H9 (cell line): ENCODE results near the gene DOCK2. TPM values are rescaled to one million over a fixed set of nuclear protein-coding genes. Genes with fewer than 3 reads are reported as not detected.

Experiments used
- DNase-seq: peaks from one replicate; pipeline ENCODE4 v3.0.0-alpha.2; 2017
- H2AFZ ChIP-seq: one replicate; pipeline ENCODE4 v1.6.1; 2013; ENCODE audit warnings: mild to moderate bottlenecking, low read length, control low read depth, moderate library complexity
- H2AK5ac ChIP-seq: 2 replicates; pipeline ENCODE4 v1.6.1; 2013; ENCODE audit warnings: low read length, control low read depth, mixed read lengths; ENCODE audit not compliant: insufficient read length
- H2BK120ac ChIP-seq: one replicate; pipeline ENCODE4 v1.6.1; 2013; ENCODE audit warnings: low read depth, mild to moderate bottlenecking, low read length, control low read depth, inconsistent platforms; ENCODE audit not compliant: poor library complexity, severe bottlenecking
- H2BK12ac ChIP-seq: 2 replicates; pipeline ENCODE4 v1.6.1; 2013; ENCODE audit warnings: low read length, control low read depth, mixed read lengths, low read depth; ENCODE audit not compliant: insufficient read length
- H2BK15ac ChIP-seq: 2 replicates; pipeline ENCODE4 v1.6.1; 2013; ENCODE audit warnings: low read depth, low read length, control low read depth
- H2BK20ac ChIP-seq: one replicate; pipeline ENCODE4 v1.6.1; 2013; ENCODE audit warnings: low read depth, mild to moderate bottlenecking, low read length, control low read depth, inconsistent platforms; ENCODE audit not compliant: poor library complexity, severe bottlenecking
- H2BK5ac ChIP-seq: 2 replicates; pipeline ENCODE4 v1.6.1; 2013; ENCODE audit warnings: low read length, control low read depth, mixed read lengths; ENCODE audit not compliant: insufficient read length
- H3K14ac ChIP-seq: 2 replicates; pipeline ENCODE4 v1.6.1; 2013; ENCODE audit warnings: low read length, control low read depth; ENCODE audit not compliant: insufficient read depth
- H3K18ac ChIP-seq: 2 replicates; pipeline ENCODE4 v1.6.1; 2013; ENCODE audit warnings: low read depth, mild to moderate bottlenecking, mixed read lengths, low read length, control low read depth; ENCODE audit not compliant: insufficient read length
- H3K23ac ChIP-seq: 2 replicates; pipeline ENCODE4 v1.6.1; 2013; ENCODE audit warnings: low read length, control low read depth, mixed read lengths, low read depth; ENCODE audit not compliant: insufficient read length
- H3K23me2 ChIP-seq: 2 replicates; pipeline ENCODE4 v1.6.1; 2013; ENCODE audit warnings: low read depth, mild to moderate bottlenecking, mixed read lengths, low read length, control low read depth; ENCODE audit not compliant: insufficient read length, poor library complexity, severe bottlenecking
- H3K27ac ChIP-seq: 2 replicates; pipeline ENCODE4 v1.5.1; 2013; ENCODE audit warnings: low read length, control low read depth, mixed read lengths, low read depth; ENCODE audit not compliant: insufficient read length
- H3K27me3 ChIP-seq: 2 replicates; pipeline ENCODE4 v1.6.1; 2013; ENCODE audit warnings: low read length, control low read depth, inconsistent platforms; ENCODE audit not compliant: insufficient read depth
- H3K4ac ChIP-seq: 2 replicates; pipeline ENCODE4 v1.6.1; 2013; ENCODE audit warnings: low read depth, mild to moderate bottlenecking, control low read depth, inconsistent platforms, low read length, moderate library complexity
- H3K4me1 ChIP-seq: 2 replicates; pipeline ENCODE4 v1.6.1; 2013; ENCODE audit warnings: low read length, control low read depth, inconsistent platforms; ENCODE audit not compliant: insufficient read depth
- H3K4me2 ChIP-seq: 2 replicates; pipeline ENCODE4 v1.6.1; 2013; ENCODE audit warnings: low read length, control low read depth, mixed read lengths; ENCODE audit not compliant: insufficient read length, insufficient read depth
- H3K56ac ChIP-seq: 2 replicates; pipeline ENCODE4 v1.6.1; 2013; ENCODE audit warnings: low read depth, mild to moderate bottlenecking, mixed read lengths, low read length, control low read depth; ENCODE audit not compliant: insufficient read length
- H3K79me1 ChIP-seq: 2 replicates; pipeline ENCODE4 v1.6.1; 2013; ENCODE audit warnings: low read depth, mild to moderate bottlenecking, moderate library complexity, low read length, control low read depth, inconsistent platforms; ENCODE audit not compliant: insufficient read depth, poor library complexity, severe bottlenecking
- H3K79me2 ChIP-seq: 2 replicates; pipeline ENCODE4 v1.6.1; 2013; ENCODE audit warnings: low read length, control low read depth, inconsistent platforms; ENCODE audit not compliant: insufficient read depth
- H3K9ac ChIP-seq: 2 replicates; pipeline ENCODE4 v1.6.1; 2013; ENCODE audit warnings: low read length, control low read depth, mixed read lengths; ENCODE audit not compliant: insufficient read length; ENCODE audit errors: extremely low read depth
- H3K9me3 ChIP-seq: one replicate; pipeline ENCODE4 v1.6.1; 2013; ENCODE audit warnings: low read depth, low read length, inconsistent platforms; ENCODE audit not compliant: control insufficient read depth
- H3T11ph ChIP-seq: one replicate; pipeline ENCODE4 v1.6.1; 2013; ENCODE audit warnings: mild to moderate bottlenecking, low read length, control low read depth, inconsistent platforms
- H4K20me1 ChIP-seq: one replicate; pipeline ENCODE4 v1.6.1; 2013; ENCODE audit not compliant: control insufficient read depth, insufficient read length, insufficient read depth
- H4K5ac ChIP-seq: 2 replicates; pipeline ENCODE4 v1.6.1; 2013; ENCODE audit warnings: low read depth, mild to moderate bottlenecking, mixed read lengths, low read length, control low read depth; ENCODE audit not compliant: insufficient read length
- H4K8ac ChIP-seq: replicated peaks from 2 replicates; pipeline ENCODE4 v1.6.1; 2013; ENCODE audit warnings: low read length, control low read depth, mixed read lengths, low read depth; ENCODE audit not compliant: insufficient read length
- H4K91ac ChIP-seq: 2 replicates; pipeline ENCODE4 v1.6.1; 2013; ENCODE audit warnings: low read depth, mild to moderate bottlenecking, moderate library complexity, mixed read lengths, low read length, control low read depth; ENCODE audit not compliant: insufficient read length
- H3K27ac Mint-ChIP-seq, 3 experiments: 2 replicates in 2 of 3; 3 replicates in 1 of 3; pipeline ENCODE4 v1.8.0; 2020 to 2021; ENCODE audit warnings: mixed read lengths in 3 of 3, mild to moderate bottlenecking in 1 of 3, moderate library complexity in 1 of 3
- H3K27me3 Mint-ChIP-seq: 2 replicates; pipeline ENCODE4 v1.8.0; 2021; ENCODE audit warnings: low read depth, mild to moderate bottlenecking, moderate library complexity, mixed read lengths
- H3K36me3 Mint-ChIP-seq, 3 experiments: 2 replicates in 2 of 3; 3 replicates in 1 of 3; pipeline ENCODE4 v1.8.0; 2020 to 2021; ENCODE audit warnings: low read depth in 3 of 3, mixed read lengths in 3 of 3; ENCODE audit not compliant: insufficient read depth in 1 of 3
- H3K4me1 Mint-ChIP-seq, 2 experiments: 2 replicates each; pipeline ENCODE4 v1.8.0; 2020; ENCODE audit warnings: mixed read lengths in 2 of 2
- H3K4me3 Mint-ChIP-seq, 2 experiments: 2 replicates in 1 of 2; 3 replicates in 1 of 2; pipeline ENCODE4 v1.8.0; 2020 to 2021; ENCODE audit warnings: mild to moderate bottlenecking in 2 of 2, mixed read lengths in 2 of 2, moderate library complexity in 1 of 2
- H3K9me3 Mint-ChIP-seq, 2 experiments: 2 replicates in 1 of 2; 3 replicates in 1 of 2; pipeline ENCODE4 v1.8.0; 2020; ENCODE audit warnings: mild to moderate bottlenecking in 2 of 2, mixed read lengths in 2 of 2, moderate library complexity in 1 of 2
- CTCF ChIP-seq: fragments of 200-600 bp; sonication (generic); conservative IDR thresholded peaks from 3 replicates; pipeline ENCODE4 v1.8.0; 2021; ENCODE audit warnings: antibody characterized with exemption, mild to moderate bottlenecking
- WGBS: extraction: QIAGEN DNeasy Blood & Tissue Kit; methylation state at CpG from one replicate; pipeline ENCODE4 v1.1.7; 2013; ENCODE audit warnings: missing lambda C conversion rate, low lambda C conversion rate, mixed read lengths; ENCODE audit not compliant: insufficient read length; ENCODE audit errors: extremely low coverage; 5-methylcytosine and 5-hydroxymethylcytosine counted together
- total RNA-seq: library from RNA; stranded (reverse); gene quantifications from 2 replicates; pipeline ENCODE4 v1.2.1, GENCODE V29; 2021

Gene DOCK2
- total RNA-seq, 1 experiment from 2014 or later: 7.8 TPM

- Mint-ChIP-seq H3K4me1 (peaks cover 10 to 18% of the 10 kb centered on the region in 2 experiments), H3K36me3 (no peaks in the 10 kb centered on the region), H3K9me3 (no peaks in the 10 kb centered on the region), H3K27me3 (no peaks in the 10 kb centered on the region), H3K27ac (no peak overlapping the region), H3K4me3 (no peak overlapping the region)
- Histone ChIP-seq H3K14ac (no peak overlapping the region), H3K9ac (no peak overlapping the region), H2BK15ac (no peak overlapping the region), H3K4ac (no peak overlapping the region), H3K4me1 (no peaks in the 10 kb centered on the region), H3K23me2 (no peaks in the 10 kb centered on the region), H3K79me1 (no peaks in the 10 kb centered on the region), H4K20me1 (no peaks in the 10 kb centered on the region), H2AFZ (no peak overlapping the region), H4K91ac (no peak overlapping the region), H3K27me3 (no peaks in the 10 kb centered on the region), H3K9me3 (no peaks in the 10 kb centered on the region), H3K27ac (no peak overlapping the region), H4K8ac (no peak overlapping the region), H2BK20ac (no peak overlapping the region), H4K5ac (no peak overlapping the region), H3T11ph (no peak overlapping the region), H3K23ac (no peak overlapping the region), H2BK5ac (no peak overlapping the region), H2AK5ac (no peak overlapping the region), H2BK12ac (no peak overlapping the region), H3K18ac (no peak overlapping the region), H3K79me2 (no peaks in the 10 kb centered on the region), H3K4me2 (no peak overlapping the region), H2BK120ac (no peak overlapping the region), H3K56ac (no peak overlapping the region)
- no peak for DNase-seq
- no peak for TF ChIP-seq CTCF
- no CpG with 5 or more reads among the region's 7 CpGs for WGBS
Observed at GRCh38 chr5:169649486-169649885, 12.4 kb downstream of the DOCK2 start.
